H1 (cell line): ENCODE results near the gene HS3ST5.

Experiments used
- ATF2 ChIP-seq: IDR thresholded peaks from 2 replicates; pipeline ENCODE4 v1.6.1; 2012; ENCODE audit warnings: low read length, inconsistent platforms
- YY1 ChIP-seq: IDR thresholded peaks from 2 replicates; pipeline ENCODE4 v1.6.1; 2011; ENCODE audit warnings: low read depth, mild to moderate bottlenecking, low read length
- TF ChIP-seq, protein P1 (sequence below): IDR thresholded peaks from 2 replicates; pipeline ENCODE4 v1.6.1; 2012; ENCODE audit warnings: inconsistent platforms

- TF ChIP-seq ATF2: no peak
- TF ChIP-seq, protein P1, sequence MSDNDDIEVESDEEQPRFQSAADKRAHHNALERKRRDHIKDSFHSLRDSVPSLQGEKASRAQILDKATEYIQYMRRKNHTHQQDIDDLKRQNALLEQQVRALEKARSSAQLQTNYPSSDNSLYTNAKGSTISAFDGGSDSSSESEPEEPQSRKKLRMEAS: no peak
- TF ChIP-seq YY1: no peak
These were observed 24.6 kb upstream of the HS3ST5 start for GRCh38 chr6:114367315-114367961.
